Nephron progenitor cell (in vitro differentiated cells): ENCODE measurements around the gene FABP7.
A peak's percentile ranks its signal among the peaks of the same experiment; 100 is the strongest.

Experiments
- DNase-seq: peaks from one replicate; pipeline ENCODE4 v3.0.0; 2021
- H3K27ac Mint-ChIP-seq: 2 replicates; pipeline ENCODE4 v1.8.0; 2021; ENCODE audit warnings: mild to moderate bottlenecking, moderate library complexity, mixed read lengths
- H3K27me3 Mint-ChIP-seq: 2 replicates; pipeline ENCODE4 v1.8.0; 2021; ENCODE audit warnings: mild to moderate bottlenecking, low read depth, mixed read lengths; ENCODE audit not compliant: poor library complexity
- H3K36me3 Mint-ChIP-seq: 2 replicates; pipeline ENCODE4 v1.8.0; 2021; ENCODE audit warnings: low read depth, mixed read lengths
- H3K4me1 Mint-ChIP-seq: 2 replicates; pipeline ENCODE4 v1.8.0; 2021; ENCODE audit warnings: mixed read lengths
- H3K4me3 Mint-ChIP-seq: 2 replicates; pipeline ENCODE4 v1.8.0; 2021; ENCODE audit warnings: mild to moderate bottlenecking, moderate library complexity, mixed read lengths
- H3K9me3 Mint-ChIP-seq: 2 replicates; pipeline ENCODE4 v1.8.0; 2021; ENCODE audit warnings: mild to moderate bottlenecking, moderate library complexity, mixed read lengths
- CTCF ChIP-seq: fragments of 200-600 bp; sonication (generic); IDR thresholded peaks from 2 replicates; pipeline ENCODE4 v1.5.0; 2021; ENCODE audit warnings: antibody characterized with exemption

FABP7 gene

GRCh38 chr6:122766256-122766655 lies 13.3 kb upstream of the FABP7 start:
- no peaks in the 10 kb centered on the region for H3K4me1 Mint-ChIP-seq
- DNase-seq: no peak
- H3K36me3 Mint-ChIP-seq: no peaks in the 10 kb centered on the region
- TF ChIP-seq CTCF: no peak
- peaks cover 4% of the 10 kb centered on the region for H3K9me3 Mint-ChIP-seq
- peaks cover 7% of the 10 kb centered on the region for H3K27me3 Mint-ChIP-seq
- no peak overlapping the region for H3K27ac Mint-ChIP-seq
- H3K4me3 Mint-ChIP-seq: no peak overlapping the region

GRCh38 chr6:122770835-122771601 lies 8.5 kb upstream of the FABP7 start:
- Mint-ChIP-seq H3K4me3 (no peak overlapping the region), H3K27ac (no peak overlapping the region), H3K4me1 (no peaks in the 10 kb centered on the region), H3K9me3 (no peaks in the 10 kb centered on the region), H3K27me3 (peaks cover 10% of the 10 kb centered on the region), H3K36me3 (no peaks in the 10 kb centered on the region)
- DNase-seq: no peak
- peak; percentile 14 for TF ChIP-seq CTCF

GRCh38 chr6:122772724-122773415 lies 6.6 kb upstream of the FABP7 start:
- Mint-ChIP-seq H3K27me3 (peaks cover 6% of the 10 kb centered on the region), H3K36me3 (no peaks in the 10 kb centered on the region), H3K4me1 (no peaks in the 10 kb centered on the region), H3K27ac (no peak overlapping the region), H3K4me3 (no peak overlapping the region), H3K9me3 (no peaks in the 10 kb centered on the region)
- TF ChIP-seq CTCF: no peak
- no peak for DNase-seq

- no peak overlapping the region for H3K4me3 Mint-ChIP-seq
- no peak for DNase-seq
- peaks cover 9% of the 10 kb centered on the region for H3K27me3 Mint-ChIP-seq
- H3K27ac Mint-ChIP-seq: no peak overlapping the region
- no peak for TF ChIP-seq CTCF
- no peaks in the 10 kb centered on the region for H3K9me3 Mint-ChIP-seq
- H3K36me3 Mint-ChIP-seq: no peaks in the 10 kb centered on the region
- H3K4me1 Mint-ChIP-seq: peaks cover 25% of the 10 kb centered on the region
These were observed 3.5 kb upstream of the FABP7 start for GRCh38 chr6:122775975-122776374.

GRCh38 chr6:122778302-122778701 lies 1.2 kb upstream of the FABP7 start:
- Mint-ChIP-seq H3K27ac (no peak overlapping the region), H3K27me3 (peaks cover 10% of the 10 kb centered on the region), H3K4me3 (no peak overlapping the region), H3K9me3 (no peaks in the 10 kb centered on the region), H3K36me3 (no peaks in the 10 kb centered on the region), H3K4me1 (peaks cover 25% of the 10 kb centered on the region)
- no peak for TF ChIP-seq CTCF
- DNase-seq: no peak
